ENCODE data around the gene TPBG. TPM values are rescaled to one million over a fixed set of nuclear protein-coding genes. Genes with fewer than 3 reads are reported as not detected.
"Not testable (repeated sequence)": the region's sequence is repeated elsewhere in the genome, so short reads cannot be mapped to it uniquely, and the experiment has no call there.

The TPBG gene
- total RNA-seq, 1 experiment from 2014 or later, result 12.3 TPM

DNA sequence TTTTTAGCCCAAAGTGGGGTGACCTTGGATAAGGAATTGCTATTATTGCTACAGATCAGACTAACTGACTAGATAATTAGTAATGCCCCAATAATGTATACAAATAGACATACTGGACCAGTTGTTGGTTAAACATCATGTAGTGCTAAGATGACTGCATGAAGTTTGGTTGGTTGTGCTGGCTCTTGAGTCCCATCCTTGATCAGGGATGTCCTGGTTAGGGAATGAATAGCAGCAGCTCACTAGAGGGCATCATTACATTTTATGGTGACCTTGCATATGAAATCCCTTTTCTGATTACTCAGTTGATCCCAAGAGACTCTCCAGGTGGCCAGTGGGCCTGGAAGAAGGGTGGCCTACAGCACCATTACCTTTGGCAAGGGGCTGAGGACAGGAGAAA lies 10.9 kb downstream of the TPBG start:
- no peak for DNase-seq (ENCODE audit: low spot score)

DNA sequence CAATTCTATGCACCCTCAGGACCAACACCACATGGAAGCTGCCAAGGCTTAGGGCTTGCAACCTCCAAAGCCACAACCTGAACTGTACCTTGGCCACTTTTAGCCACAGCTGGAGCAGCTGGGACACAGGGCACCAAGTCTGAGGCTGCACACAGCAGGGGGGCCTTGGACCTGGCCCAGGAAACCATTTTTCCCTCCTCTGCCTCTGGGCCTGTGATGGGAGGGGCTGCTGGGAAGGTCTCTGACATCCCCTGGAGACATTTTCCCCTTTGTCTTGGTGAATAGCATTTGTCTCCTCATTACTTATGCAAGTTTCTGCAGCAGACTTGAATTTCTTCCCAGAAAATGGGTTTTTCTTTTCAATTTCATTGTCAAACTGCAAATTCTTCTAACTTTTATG lies 13.0 kb downstream of the TPBG start:
- no peak for DNase-seq (ENCODE audit: low spot score)

DNA sequence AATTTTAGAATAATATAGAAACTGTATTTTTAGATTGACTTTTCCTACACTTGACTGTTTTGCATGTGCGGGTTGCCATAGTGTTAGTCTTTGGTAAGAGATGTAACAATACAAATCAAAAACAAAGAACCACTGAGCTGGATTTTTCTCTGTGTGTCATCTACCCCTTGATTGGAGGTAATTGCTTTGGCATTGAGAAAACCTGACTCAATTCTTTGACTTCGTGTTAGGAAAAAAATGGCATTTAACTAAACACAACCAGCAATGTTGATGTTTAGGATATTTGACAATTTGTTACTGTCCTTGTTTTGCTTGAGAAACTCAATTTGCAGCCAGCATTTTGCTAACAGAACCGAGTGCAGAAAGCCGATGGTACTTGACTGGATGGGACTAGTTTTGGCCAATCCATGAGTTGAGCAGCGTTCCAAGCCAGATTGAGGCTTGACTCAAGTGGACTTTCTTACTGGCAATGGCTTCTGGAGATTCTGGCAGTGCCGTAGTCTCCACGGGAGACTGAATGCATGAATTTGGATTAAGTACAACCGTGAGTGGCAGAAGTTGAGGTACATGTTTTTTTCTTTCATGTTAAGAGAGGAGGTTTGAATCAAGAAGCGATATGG lies 17.1 kb downstream of the TPBG start:
- DNase-seq (ENCODE audit: low spot score), result no peak

DNA sequence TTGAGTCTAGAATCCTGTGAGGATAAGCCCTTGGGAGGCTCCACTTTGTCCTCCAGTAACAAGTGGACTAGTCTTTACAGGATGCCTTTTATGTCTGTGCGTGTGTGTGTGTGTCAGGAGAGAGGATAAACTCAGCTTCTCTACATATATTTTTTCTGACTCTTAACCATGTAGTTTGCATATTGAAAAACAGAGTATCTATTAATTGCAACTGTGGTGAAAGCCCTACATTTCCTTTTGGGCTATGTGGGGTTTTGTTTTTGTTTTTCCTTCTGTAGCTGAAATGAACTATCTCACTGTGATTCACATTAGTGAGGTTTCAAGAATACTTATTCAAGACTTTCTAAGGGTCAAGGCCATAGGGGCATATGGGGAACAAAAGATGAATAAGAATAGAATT lies 17.7 kb downstream of the TPBG start:
- DNase-seq (ENCODE audit: low spot score), result no peak

DNA sequence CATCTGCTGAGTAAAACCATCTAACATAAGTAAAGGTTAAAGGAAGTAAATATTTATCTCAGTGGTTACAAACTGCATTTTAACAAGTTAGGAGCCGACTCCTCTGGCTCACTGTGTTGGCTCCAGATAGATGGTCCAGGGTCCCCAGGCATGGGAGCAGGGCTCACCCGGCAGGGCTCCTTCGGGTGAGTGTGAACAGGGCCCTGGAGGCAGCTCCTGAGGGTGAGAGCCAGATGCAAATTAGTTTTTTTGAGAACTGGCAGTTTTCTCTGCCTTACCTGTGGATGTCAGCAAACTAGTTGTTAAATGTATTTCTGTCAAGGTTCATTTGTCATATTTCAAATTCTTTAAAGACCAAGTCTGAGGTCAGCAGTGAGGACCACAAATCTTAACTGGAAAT lies 21.5 kb downstream of the TPBG start:
- no peak for DNase-seq (ENCODE audit: low spot score)

DNA sequence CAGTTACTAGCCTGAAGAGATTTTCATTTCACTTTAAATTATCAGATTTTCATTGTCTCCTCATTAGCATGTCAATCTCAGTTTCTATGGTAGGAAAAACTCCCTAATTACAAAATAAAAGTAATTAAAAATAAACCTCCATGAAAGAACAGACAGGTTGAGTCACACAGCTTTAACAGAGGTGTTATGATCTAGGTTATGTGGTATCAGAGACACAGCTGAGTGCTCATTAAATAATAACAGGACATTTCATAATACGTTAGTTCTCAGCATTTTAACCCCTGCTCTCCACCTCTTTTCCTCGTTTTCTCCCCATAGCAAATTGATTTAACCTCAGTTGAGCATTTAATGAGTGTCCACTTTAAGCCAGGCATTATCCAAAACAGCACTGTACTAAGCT lies 21.9 kb downstream of the TPBG start:
- DNase-seq (ENCODE audit: low spot score), result no peak

DNA sequence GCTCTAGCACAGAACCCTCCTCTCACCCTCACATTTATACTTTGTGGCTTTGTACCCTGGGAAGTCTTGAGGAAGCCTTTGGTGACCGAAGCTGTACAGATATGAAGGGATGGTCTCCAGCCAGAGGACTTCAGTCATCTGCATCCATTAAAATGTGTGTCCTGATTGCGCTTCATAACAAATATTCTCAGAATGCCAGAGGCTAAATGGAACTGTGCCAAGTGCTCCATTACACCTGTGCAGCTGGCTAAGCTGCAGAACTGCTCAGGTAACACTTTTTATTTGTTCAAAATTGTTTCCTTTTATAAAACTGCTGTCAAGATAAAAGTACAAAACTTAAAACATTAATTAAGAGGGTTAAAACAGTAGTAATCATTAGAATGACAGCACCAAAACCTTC lies 22.3 kb downstream of the TPBG start:
- peak; percentile 4 for DNase-seq (ENCODE audit: low spot score)

DNA sequence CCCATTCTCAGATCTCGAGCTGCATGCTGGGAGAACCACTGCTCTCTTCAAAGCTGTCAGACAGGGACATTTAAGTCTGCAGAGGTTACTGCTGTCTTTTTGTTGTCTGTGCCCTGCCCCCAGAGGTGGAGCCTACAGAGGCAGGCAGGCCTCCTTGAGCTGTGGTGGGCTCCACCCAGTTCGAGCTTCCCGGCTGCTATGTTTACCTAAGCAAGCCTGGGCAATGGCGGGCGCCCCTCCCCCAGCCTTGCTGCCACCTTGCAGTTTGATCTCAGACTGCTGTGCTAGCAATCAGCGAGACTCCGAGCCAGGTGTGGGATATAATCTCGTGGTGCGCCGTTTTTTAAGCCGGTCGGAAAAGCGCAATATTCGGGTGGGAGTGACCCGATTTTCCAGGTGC lies 31.2 kb downstream of the TPBG start:
- not testable (repeated sequence) for DNase-seq (ENCODE audit: low spot score)

DNA sequence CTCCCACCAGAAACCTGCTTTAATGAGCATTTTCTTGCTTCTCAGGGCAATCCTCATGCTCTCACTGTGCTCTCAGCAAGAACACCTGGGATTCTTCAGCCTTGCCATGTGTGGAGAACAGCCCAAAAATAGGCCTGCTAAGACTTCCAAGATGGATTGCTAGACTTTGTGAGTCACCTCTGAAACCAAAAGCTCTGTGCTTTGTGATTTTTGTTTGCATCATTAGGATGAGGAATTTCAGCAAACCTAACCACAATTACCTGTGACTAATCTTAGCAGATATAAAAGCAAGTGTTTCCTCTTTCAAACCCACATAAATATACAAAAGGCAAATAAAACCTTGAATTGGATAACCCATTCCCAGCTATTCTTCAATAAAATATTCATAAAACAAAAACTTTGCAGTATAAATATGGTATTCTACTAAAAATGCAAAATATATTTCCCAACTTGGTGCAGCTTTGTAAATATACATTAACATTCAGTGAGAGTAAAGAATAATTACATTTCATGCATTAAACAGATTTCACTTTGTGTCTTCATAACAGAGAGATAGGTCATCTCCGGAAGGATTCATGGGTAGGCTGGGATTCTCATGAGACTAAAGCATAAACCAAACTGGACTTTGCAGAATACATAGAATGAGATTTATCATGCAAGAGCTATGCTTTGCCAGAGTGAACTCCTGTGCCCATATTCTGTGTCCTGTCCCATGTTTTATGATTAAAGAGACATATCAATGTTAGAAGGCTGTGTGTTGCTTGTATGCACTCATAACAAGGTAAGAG lies 33.5 kb downstream of the TPBG start:
- DNase-seq (ENCODE audit: low spot score), result peak; percentile 51

DNA sequence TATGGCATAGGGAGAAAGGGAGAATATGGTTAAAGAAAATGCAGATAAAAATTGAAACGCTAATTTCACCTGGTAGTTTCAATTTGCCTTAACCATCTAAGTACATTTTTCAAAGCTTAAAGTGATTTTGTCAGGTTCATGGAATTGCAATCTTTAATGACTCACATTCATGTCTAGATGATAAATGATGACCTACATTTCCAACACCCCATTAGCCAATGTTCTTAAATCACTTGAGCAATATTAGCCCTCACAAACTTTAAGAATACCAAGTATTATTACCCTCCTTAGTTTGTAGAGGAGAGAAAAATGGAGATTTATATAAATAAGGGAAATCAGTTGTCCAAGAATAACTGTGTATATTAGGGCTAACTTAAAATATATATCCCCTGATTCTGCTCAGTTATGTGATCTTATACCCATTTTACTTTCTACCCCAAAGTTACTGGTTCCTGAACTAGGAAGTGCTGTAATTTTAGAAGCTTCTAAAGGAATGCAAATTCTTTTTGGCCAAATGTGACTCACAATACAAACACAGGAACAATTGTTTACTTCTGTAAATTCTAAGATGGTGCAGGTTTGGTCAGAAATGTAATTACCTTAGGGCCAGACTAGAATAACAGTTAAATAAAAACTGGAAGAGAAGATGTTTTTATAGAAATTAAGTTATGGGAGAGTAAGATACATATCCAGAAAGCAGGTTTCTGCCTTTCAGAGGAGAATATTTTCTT lies 34.5 kb downstream of the TPBG start:
- DNase-seq (ENCODE audit: low spot score), result no peak

DNA sequence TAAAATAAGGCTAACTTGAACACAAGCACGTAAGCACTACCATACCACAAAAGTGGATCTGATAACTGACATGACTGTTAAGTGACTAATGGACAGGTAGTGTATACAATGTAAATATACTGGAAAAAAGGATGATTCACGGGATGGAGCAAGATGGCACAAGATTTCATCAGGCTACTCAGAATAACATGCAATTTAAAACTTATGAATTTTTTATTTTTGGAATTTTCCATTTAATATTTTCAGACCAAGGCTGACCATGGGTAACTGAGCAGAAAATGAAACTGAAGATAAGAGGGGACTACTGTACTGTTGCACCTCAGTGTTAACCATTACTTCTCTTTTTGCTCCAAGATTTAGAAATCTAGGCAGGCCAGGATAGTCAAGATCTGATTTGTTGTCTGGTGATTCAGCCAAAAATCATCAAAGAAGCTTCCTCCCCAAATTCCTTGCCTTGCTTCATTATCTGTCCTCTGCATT lies 45.4 kb downstream of the TPBG start:
- no peak for DNase-seq (ENCODE audit: low spot score)

DNA sequence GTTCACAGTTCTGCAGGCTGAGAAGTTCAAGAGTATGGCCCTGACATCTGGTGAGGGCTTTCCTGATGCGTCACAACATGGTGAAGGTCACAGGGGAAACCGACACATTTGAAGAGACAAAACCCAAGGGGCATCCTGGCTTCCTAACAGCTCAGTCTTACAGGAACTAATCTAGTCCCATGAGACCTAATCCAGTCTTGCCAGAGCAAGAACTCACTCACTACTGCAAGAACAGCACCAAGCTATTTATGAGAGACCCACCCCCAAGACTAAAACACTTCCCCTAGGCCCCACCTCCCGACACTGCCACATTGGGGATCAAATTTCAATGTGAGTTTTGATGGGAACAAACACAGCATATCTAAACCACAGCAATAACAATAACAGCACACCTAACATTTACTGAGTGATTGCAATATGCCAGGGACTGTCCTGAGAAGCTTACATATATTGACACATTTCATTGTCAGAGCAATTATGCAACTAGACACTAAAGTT lies 46.6 kb downstream of the TPBG start:
- DNase-seq (ENCODE audit: low spot score), result no peak

DNA sequence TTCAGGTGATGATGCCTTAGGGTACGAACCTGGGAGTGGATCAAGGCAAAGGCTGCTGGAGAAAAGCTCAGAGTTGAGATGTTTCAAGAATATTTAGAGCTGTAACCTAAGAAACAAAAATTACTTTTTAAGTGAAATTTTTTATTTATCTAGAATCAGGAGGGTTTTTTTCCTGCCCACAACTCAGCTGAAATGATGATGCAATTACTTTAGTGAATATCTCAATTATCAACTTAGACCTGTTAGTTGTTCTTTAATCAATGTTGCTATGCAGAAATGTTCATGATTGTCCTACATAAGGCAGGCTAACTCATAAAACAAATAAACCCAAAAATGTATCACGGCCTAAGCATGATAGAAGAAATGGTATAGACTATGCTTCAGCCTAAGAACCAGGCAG lies 50.3 kb downstream of the TPBG start:
- no peak for DNase-seq (ENCODE audit: low spot score)

DNA sequence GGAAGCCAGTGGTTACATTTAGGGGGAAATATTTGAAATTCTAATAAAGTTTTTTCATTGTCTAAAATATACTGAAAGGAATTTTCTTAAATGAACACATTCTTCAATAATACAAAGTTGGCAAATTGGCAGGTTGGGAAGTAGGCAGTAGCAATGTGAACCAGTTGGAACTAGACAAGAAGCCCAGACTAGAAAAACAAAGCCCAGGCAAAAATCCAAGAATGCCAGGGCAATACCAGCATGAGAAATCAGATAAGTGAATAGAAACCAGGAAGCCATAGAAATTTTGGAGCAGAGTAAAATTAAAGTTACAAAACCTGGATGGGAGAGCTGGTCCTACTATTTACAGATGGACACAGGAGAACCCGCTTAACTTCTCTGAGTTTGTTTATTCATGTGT lies 52.2 kb downstream of the TPBG start:
- no peak for DNase-seq (ENCODE audit: low spot score)

DNA sequence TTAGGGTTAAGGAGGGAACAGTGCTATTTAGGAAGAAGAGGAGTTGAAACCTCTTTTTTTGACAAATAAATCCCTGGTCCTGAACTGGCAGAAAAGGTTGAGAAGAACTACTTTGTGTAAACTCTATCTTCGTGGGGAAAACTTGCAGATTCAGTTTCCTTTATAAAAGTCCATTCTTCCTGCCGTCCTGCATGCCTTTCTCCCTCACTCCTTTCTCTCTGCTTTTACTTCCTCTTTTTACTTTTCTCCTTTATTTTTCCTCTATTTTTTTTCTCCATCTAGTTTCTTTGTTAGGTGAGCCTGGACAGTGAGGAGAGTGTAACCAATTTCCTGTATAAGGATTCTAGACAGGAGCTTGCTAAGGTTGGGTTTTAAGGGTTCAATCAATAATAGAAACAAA lies 52.7 kb downstream of the TPBG start:
- no peak for DNase-seq (ENCODE audit: low spot score)

Other genes starting within 250 kb of the TPBG start
- gene IBTK, start 116.1 kb upstream of the TPBG start, total RNA-seq (2014; rRNA removed; shearing (Covaris generic)), result 11.3 and 14.5 TPM in 2 replicates